GM23338 (cell line): ENCODE data around the gene CFHR2. TPM values are rescaled to one million over a fixed set of nuclear protein-coding genes. Genes with fewer than 3 reads are reported as not detected.
"Not testable (repeated sequence)": the region's sequence is repeated elsewhere in the genome, so short reads cannot be mapped to it uniquely, and the experiment has no call there.

Source experiments
- ATAC-seq: fragments of 200-7000 bp; cut with Tn5 transposase; 3 replicates; pipeline ENCODE4 v1.9.1; 2020
- DNase-seq: peaks from one replicate; pipeline ENCODE4 v3.0.0-alpha.2; 2015; ENCODE audit warnings: low spot score
- H2AFZ ChIP-seq: fragments of 200-600 bp; sonication (generic); 2 replicates; pipeline ENCODE4 v1.8.0; 2016; ENCODE audit warnings: antibody characterized with exemption, mild to moderate bottlenecking, moderate library complexity
- H3F3A ChIP-seq: fragments of 200-600 bp; sonication (generic); replicated peaks from 2 replicates; pipeline ENCODE4 v1.8.0; 2017; ENCODE audit warnings: antibody characterized with exemption, mixed run types, low read depth
- H3K27ac ChIP-seq: fragments of 200-600 bp; sonication (generic); 2 replicates; pipeline ENCODE4 v1.6.1; 2016; ENCODE audit warnings: low read depth
- H3K27me3 ChIP-seq: fragments of 200-600 bp; sonication (generic); 2 replicates; pipeline ENCODE4 v1.8.0; 2016; ENCODE audit warnings: mild to moderate bottlenecking, mixed run types, moderate library complexity; ENCODE audit not compliant: insufficient read depth
- H3K36me3 ChIP-seq: fragments of 200-600 bp; sonication (generic); 2 replicates; pipeline ENCODE4 v1.8.0; 2016; ENCODE audit warnings: mild to moderate bottlenecking; ENCODE audit not compliant: insufficient read depth
- H3K4me1 ChIP-seq: fragments of 200-600 bp; sonication (generic); 2 replicates; pipeline ENCODE4 v1.8.0; 2016; ENCODE audit warnings: mild to moderate bottlenecking, moderate library complexity; ENCODE audit not compliant: insufficient read depth
- H3K4me2 ChIP-seq: fragments of 200-600 bp; sonication (generic); 2 replicates; pipeline ENCODE4 v1.7.1; 2017; ENCODE audit warnings: mixed run types
- H3K4me3 ChIP-seq: fragments of 200-600 bp; sonication (generic); 2 replicates; pipeline ENCODE4 v1.6.1; 2016; ENCODE audit warnings: mixed run types
- H3K79me2 ChIP-seq: fragments of 200-600 bp; sonication (generic); replicated peaks from 2 replicates; pipeline ENCODE4 v1.8.0; 2017; ENCODE audit warnings: mild to moderate bottlenecking; ENCODE audit not compliant: insufficient read depth
- H3K9me2 ChIP-seq: fragments of 200-600 bp; sonication (generic); 2 replicates; pipeline ENCODE4 v1.8.0; 2017; ENCODE audit not compliant: insufficient read depth
- H4K20me1 ChIP-seq: fragments of 200-600 bp; sonication (generic); replicated peaks from 2 replicates; pipeline ENCODE4 v1.8.0; 2017; ENCODE audit warnings: mild to moderate bottlenecking; ENCODE audit not compliant: insufficient read depth
- H3K27ac Mint-ChIP-seq: 2 replicates; pipeline ENCODE4 v1.8.0; 2020; ENCODE audit warnings: inconsistent platforms, mild to moderate bottlenecking, moderate library complexity, mixed read lengths
- H3K27me3 Mint-ChIP-seq: 3 replicates; pipeline ENCODE4 v1.8.0; 2022; ENCODE audit warnings: low read depth, mild to moderate bottlenecking, moderate library complexity, mixed read lengths, inconsistent platforms; ENCODE audit not compliant: insufficient read depth, poor library complexity
- H3K36me3 Mint-ChIP-seq: 3 replicates; pipeline ENCODE4 v1.8.0; 2021; ENCODE audit warnings: low read depth, mild to moderate bottlenecking, inconsistent platforms, moderate library complexity, mixed read lengths
- H3K4me1 Mint-ChIP-seq: 3 replicates; pipeline ENCODE4 v1.8.0; 2020; ENCODE audit warnings: mild to moderate bottlenecking, inconsistent platforms, mixed read lengths
- H3K4me3 Mint-ChIP-seq: 3 replicates; pipeline ENCODE4 v1.8.0; 2021; ENCODE audit warnings: moderate library complexity, mild to moderate bottlenecking, inconsistent platforms, mixed read lengths
- H3K9me3 Mint-ChIP-seq: 3 replicates; pipeline ENCODE4 v1.8.0; 2020; ENCODE audit warnings: moderate library complexity, mild to moderate bottlenecking, inconsistent platforms, mixed read lengths
- NANOG ChIP-seq: IDR thresholded peaks from 2 replicates; pipeline ENCODE4 v1.6.1; 2016; ENCODE audit warnings: antibody characterized with exemption, borderline replicate concordance
- ZNF331 ChIP-seq: fragments of 250-450 bp; sonication (Bioruptor Pico); IDR thresholded peaks from 2 replicates; pipeline ENCODE4 v1.5.0; 2020; ENCODE audit warnings: low read depth, mild to moderate bottlenecking, moderate library complexity
- ZNF462 ChIP-seq: fragments of 250-450 bp; sonication (Bioruptor Pico); IDR thresholded peaks from 2 replicates; pipeline ENCODE4 v1.5.0; 2020; ENCODE audit warnings: mild to moderate bottlenecking, moderate library complexity
- long read RNA-seq: library from polyadenylated mRNA; unstranded; transcript quantifications from one replicate; pipeline ENCODE4 v2.0.0, GENCODE V29; 2020; ENCODE audit not compliant: unreplicated experiment
- polyA plus RNA-seq: library from polyadenylated mRNA; unstranded; fragments of >200 nt; fragmentation: Nextera tagmentation; extraction: Ambion mirVana; gene quantifications from 2 replicates; pipeline ENCODE4 v1.2.1, GENCODE V29; 2016
- total RNA-seq: library from RNA; depleted of rRNA; stranded (reverse); fragments of >200 nt; shearing (Covaris generic); gene quantifications from 2 replicates; pipeline ENCODE4 v1.2.3, GENCODE V29; 2014; rRNA removed

Gene CFHR2
- total RNA-seq (not detected in 2 replicates), polyA plus RNA-seq (not detected in 2 replicates)
- long read RNA-seq = 0 reads

GRCh38 chr1:196943568-196943967, at the start of gene CFHR2:
TSS of gene CFHR2 (plus strand) at chr1:196943738. CDS start at chr1:196943881, 143 bp downstream.
- not testable (repeated sequence) for DNase-seq, H3K27me3 ChIP-seq, H3K4me1 Mint-ChIP-seq

GRCh38 chr1:196896355-196896754, 47.2 kb upstream of the CFHR2 start:
- Histone ChIP-seq H3K4me2 (peak overlapping the region; percentile 79; the same call in 1 of the 2 replicates), H3F3A (no peaks in the 10 kb centered on the region), H3K4me1 (peaks cover 10% of the 10 kb centered on the region; the same call in 1 of the 2 replicates), H3K36me3 (no peaks in the 10 kb centered on the region), H3K9me2 (no peaks in the 10 kb centered on the region), H2AFZ (peak overlapping the region; percentile 95), H4K20me1 (no peaks in the 10 kb centered on the region), H3K27ac (no peak overlapping the region), H3K27me3 (no peaks in the 10 kb centered on the region), H3K79me2 (no peaks in the 10 kb centered on the region), H3K4me3 (no peak overlapping the region)
- H3K9me3 Mint-ChIP-seq = no peaks in the 10 kb centered on the region
- H3K4me3 Mint-ChIP-seq = no peak overlapping the region
- H3K27me3 Mint-ChIP-seq = peaks cover 6% of the 10 kb centered on the region
- no peak for ATAC-seq
- no peaks in the 10 kb centered on the region for H3K36me3 Mint-ChIP-seq
- no peak for DNase-seq
- no peaks in the 10 kb centered on the region; the same call in 2 of the 3 replicates for H3K4me1 Mint-ChIP-seq
- no peak overlapping the region for H3K27ac Mint-ChIP-seq
- TF ChIP-seq NANOG (no peak), ZNF462 (CRISPR knock-in tag) (no peak), ZNF331 (CRISPR knock-in tag) (no peak)

More at GRCh38 chr1:196943568-196943967, at the start of gene CFHR2:
- H3K4me3 ChIP-seq, H3K4me2 ChIP-seq, H3K27ac ChIP-seq, H3K27me3 Mint-ChIP-seq, H3K36me3 ChIP-seq, H3K27ac Mint-ChIP-seq, H3K9me2 ChIP-seq, H2AFZ ChIP-seq, H4K20me1 ChIP-seq, H3K36me3 Mint-ChIP-seq, H3K4me1 ChIP-seq, ATAC-seq, H3K4me3 Mint-ChIP-seq, H3K9me3 Mint-ChIP-seq, H3K79me2 ChIP-seq, H3F3A ChIP-seq: not testable (repeated sequence)
